CD4-positive, alpha-beta T cell treated with Interferon alpha-2 for 1 hour (primary cell): ENCODE measurements around the gene SEC14L3.

ENCODE experiments used
- DNase-seq, 2 donors: peaks; one replicate each; pipeline ENCODE4 v3.0.0-alpha.2; 2020 to 2022

SEC14L3 gene

DNA sequence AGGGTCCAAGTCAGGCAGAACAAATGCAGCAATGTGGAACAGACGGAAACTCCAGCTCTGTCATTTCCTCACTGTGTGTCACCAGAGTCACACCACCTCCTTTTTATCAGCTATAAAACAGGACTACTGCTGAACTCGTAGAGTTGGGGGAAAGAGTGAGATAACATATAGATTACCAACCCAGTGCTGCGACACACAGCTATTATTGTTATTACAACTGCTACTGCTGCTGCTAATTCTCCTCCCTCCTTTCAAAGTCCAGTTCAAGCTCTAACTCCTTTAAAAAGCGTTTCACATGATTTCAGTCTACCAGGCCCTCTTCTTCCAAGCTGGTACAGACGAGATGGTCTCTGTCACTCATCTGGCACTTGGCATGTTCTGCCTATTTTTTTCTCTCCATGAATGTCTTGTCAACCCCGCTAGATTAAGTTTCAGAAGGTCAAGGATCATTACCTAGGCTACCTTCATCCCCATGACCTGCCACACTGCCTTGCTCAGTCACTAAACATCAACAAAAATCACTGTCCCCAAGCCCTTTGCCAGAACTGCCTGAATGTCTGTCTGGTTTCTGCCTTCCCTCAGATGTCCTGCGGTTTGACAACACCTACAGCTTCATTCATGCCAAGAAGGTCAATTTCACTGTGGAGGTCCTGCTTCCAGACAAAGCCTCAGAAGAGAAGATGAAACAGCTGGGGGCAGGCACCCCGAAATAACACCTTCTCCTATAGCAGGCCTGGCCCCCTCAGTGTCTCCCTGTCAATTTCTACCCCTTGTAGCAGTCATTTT is 49.9 kb downstream of the SEC14L3 start:
- no peak for DNase-seq

- no peak for DNase-seq
Measured at GRCh38 chr22:30420347-30421125, 51.3 kb downstream of the SEC14L3 start.

DNA sequence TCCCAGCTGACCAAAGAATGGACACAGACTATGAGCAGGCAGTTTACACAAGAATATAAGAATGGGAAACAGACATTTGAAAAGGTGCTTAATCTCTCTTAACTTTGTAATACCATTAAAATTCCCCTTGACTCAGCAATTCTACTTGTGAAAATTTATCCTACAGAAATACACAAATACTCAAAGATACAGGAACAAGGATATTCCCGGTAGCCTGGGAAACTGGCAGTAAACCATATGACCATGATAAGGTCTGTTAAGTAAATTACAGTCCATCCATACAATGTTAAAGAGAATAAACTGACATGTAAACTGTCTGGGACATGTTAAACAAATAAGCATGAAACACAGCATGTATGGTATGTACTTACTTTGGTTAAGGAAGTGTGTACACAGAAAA is 55.0 kb downstream of the SEC14L3 start:
- no peak for DNase-seq

- no peak for DNase-seq
Measured at GRCh38 chr22:30416403-30416802, 55.4 kb downstream of the SEC14L3 start.

DNA sequence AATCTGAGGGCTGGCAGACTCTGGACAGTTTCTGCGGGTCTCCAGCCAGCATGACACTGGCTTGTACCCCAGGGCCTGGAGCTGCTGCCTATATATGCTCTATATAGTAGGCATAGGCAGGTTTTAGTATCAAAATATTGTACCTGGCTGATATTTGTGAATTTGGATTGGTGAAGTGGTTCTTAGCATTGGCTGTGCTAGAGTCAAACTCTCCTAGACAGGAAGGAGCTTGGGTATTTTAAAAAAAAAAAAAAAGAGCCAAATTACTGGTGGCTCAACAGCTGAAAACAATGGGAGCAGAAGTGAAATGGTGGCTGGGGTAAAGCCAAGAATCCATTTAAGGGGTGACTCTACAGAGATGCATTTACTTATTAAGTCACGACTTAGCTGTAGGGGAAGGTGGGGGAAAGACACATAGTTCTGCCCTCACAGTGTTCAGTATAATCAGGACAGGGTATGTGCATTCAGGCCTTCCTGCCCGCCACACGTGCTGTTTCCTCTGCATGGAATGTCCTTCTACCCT is 57.2 kb downstream of the SEC14L3 start:
- DNase-seq = no peak

GRCh38 chr22:30413745-30414524 is 57.9 kb downstream of the SEC14L3 start:
- no peak for DNase-seq

- DNase-seq = no peak
Measured at GRCh38 chr22:30413001-30413400, 58.8 kb downstream of the SEC14L3 start.

GRCh38 chr22:30411780-30412179 is 60.0 kb downstream of the SEC14L3 start:
- DNase-seq = no peak
